SK-MEL-5 (cell line): ENCODE results near the gene PTCD1. TPM values are rescaled to one million over a fixed set of nuclear protein-coding genes. Genes with fewer than 3 reads are reported as not detected.

Experiments
- DNase-seq: peaks from one replicate; pipeline ENCODE4 v3.0.0-alpha.2; 2016; ENCODE audit warnings: low read depth, low spot score
- in situ Hi-C: cut with HindIII; loops from 2 replicates; pipeline ENCODE4 v1.10.0; 2016; ENCODE audit warnings: low sequenced_read_pairs, high pct_unique_total_duplicates, low pct_unique_long_range_greater_than_20kb
- polyA plus RNA-seq, 2 experiments: library from polyadenylated mRNA; depleted of rRNA; stranded (reverse); fragments of >200 nt; gene quantifications; 2 replicates each; pipeline ENCODE4 v1.2.3, GENCODE V29; 2015
- total RNA-seq: library from RNA; depleted of rRNA; stranded (reverse); fragments of >200 nt; shearing (Covaris generic); gene quantifications from 2 replicates; pipeline ENCODE4 v1.2.3, GENCODE V29; 2014; rRNA removed

PTCD1 gene, protein sequence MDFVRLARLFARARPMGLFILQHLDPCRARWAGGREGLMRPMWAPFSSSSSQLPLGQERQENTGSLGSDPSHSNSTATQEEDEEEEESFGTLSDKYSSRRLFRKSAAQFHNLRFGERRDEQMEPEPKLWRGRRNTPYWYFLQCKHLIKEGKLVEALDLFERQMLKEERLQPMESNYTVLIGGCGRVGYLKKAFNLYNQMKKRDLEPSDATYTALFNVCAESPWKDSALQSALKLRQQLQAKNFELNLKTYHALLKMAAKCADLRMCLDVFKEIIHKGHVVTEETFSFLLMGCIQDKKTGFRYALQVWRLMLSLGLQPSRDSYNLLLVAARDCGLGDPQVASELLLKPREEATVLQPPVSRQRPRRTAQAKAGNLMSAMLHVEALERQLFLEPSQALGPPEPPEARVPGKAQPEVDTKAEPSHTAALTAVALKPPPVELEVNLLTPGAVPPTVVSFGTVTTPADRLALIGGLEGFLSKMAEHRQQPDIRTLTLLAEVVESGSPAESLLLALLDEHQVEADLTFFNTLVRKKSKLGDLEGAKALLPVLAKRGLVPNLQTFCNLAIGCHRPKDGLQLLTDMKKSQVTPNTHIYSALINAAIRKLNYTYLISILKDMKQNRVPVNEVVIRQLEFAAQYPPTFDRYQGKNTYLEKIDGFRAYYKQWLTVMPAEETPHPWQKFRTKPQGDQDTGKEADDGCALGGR
- total RNA-seq, result 17.4 and 18.4 TPM in 2 replicates
- polyA plus RNA-seq (2015; cell fraction: cytosol; rRNA removed), result 16.5 and 21.2 TPM in 2 replicates
- polyA plus RNA-seq (2015; cell fraction: nucleus; rRNA removed), result 15.8 and 20.4 TPM in 2 replicates

DNA sequence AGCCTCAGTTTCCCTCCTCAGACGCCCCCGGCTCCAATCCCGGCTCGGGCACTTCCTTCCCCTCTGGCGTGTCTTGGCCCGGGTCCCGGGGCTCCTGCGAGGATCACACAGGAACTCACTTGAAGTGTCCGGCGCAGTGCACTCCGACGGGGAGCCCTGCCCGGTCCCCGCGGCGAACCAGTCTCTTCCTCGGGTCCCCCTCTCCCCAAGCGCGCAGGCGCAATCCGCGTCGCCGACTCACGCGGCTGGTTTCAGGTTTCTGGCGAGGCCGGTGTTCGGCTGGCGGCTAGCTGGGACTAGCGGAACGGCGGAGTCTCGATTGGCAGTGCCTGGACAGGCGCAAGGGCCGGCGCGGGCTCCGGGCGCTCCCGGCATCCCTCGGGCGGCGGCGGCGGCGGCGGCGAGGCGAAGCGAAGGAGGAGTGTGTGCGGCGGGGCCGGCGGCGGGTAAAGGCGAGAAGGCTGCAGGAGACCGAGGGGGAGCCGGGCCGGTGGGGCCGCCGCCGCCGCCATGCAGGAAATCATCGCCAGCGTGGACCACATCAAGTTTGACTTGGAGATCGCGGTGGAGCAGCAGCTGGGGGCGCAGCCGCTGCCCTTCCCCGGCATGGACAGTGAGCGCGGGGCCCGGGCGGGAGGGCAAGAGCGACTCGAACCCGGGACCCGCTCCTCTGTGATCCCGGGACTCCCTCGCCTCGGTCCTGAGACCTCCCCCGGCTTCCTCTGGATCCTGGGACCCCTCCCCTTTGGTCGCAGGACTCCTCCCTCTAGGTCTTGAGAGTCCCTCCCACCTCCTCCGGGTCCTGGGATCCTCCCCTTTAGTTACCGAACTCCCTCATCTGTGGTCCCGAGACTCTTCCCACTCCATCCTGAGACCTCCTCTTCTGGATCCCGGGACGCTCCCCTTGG is at the start of gene PTCD1, which contains the start of gene CPSF4:
TSS of gene PTCD1 (minus strand) at position 226 of the 908 bp plus-strand sequence. CDS start 3,556 bp downstream, outside the sequence.
TSS of gene CPSF4 (plus strand) at position 371 of the 908 bp plus-strand sequence. CDS start at position 511, 140 bp downstream.
- peak; percentile 98 for DNase-seq
- in situ Hi-C loops, result no loop called here

DNA sequence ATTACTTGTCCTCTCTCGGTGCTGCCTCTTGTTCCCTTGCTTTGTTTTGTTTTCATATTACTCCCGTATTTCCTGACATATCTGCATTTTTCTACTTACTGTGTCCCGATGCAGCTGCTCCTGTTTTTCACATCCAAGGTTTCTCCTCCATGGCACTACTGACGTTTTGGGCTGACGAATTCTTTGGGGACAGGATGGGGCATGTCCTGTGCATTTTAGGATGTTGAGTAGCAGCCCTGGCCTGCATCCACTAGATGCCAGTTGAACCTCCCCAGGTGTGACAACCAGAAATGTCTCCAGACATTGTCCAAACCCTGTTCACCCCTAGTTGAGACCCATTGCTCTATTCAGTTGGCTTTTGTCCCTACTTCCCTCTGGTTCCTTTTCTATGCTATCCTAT is 46.5 kb upstream of the PTCD1 start:
- in situ Hi-C loops, result no loop called here
- DNase-seq, result no peak

DNA sequence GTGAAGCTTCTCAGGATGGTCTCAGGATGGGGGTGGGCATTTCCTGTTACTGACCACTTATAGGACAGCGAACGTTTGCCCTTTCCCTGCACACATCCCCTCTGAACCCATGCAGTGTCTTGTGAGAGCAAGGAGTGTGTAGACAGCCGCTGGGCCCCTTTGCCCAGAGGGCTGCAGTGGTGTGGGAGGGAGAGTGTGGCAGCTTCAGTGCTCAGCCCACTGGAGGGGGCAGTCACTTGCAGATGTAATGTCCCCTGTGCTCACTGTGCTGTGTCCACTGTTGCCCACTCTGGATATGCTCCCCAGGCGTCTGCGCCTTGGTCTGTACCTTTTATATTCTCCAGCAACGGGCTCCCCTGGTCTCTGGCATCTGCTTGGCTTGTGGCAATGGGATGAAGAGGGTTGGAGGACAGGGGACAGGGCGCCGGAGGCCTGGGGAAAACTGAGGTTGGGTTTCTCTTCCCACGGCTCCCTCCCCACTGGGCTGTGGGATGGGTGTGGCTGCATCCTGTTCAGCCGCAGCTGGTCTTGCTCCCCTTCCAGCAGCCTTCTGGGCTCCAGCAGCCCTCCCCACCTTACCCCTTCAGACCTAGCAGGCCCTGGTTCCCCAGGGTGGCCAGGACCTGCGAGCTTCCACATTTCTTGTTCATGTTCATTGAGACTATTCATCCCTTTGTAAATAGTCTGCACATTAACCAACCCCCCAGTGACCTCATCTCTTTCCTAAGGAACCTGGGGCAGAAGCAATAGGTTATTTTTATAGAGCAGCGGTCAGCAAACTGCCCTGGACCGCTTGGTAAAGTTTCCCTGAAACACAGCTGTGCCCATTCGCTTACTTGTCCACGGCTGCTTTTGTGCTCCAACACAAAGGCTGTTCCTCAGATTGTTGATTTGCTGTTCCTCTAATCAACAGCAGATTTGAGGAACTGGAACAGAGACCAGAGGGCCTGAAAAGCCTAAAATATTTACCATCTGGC is 40.2 kb upstream of the PTCD1 start:
- no peak for DNase-seq
- in situ Hi-C loops, result no loop called here

DNA sequence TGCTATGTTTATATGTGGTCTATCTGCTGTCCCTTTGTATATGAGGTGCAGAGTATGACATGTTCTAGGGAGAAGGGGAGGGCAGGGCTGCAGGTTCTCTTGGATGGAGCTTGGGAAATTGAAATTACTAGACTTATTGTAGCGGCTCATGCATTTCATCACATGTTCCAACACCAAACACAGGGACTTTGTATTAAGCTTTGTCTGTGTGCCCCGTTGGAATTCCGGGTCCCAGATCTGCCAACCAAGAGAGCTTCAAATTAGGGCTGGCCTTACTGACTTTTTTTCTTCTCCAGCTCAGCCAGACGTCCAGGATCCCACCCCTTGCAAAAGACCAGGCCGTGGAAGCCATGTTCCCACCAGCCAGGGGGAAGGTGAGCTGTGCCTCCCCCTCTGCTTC is 37.5 kb upstream of the PTCD1 start:
- in situ Hi-C loops, result no loop called here
- peak; percentile 94 for DNase-seq

DNA sequence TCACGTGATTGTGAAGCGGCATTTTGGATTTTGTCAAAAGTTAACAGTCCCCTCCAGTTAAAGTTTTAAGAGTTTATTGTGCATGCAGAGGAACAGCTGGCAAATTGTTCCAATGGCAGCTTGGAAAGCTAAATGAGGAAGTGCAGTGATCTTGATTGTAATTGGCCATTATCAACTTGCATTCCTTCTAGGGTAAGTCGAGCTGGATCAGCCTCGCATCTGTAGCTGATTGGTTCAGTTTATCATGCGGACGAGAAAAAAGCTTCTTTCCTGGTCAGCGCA is 34.7 kb upstream of the PTCD1 start:
- DNase-seq, result peak; percentile 81
- in situ Hi-C loops, result no loop called here

DNA sequence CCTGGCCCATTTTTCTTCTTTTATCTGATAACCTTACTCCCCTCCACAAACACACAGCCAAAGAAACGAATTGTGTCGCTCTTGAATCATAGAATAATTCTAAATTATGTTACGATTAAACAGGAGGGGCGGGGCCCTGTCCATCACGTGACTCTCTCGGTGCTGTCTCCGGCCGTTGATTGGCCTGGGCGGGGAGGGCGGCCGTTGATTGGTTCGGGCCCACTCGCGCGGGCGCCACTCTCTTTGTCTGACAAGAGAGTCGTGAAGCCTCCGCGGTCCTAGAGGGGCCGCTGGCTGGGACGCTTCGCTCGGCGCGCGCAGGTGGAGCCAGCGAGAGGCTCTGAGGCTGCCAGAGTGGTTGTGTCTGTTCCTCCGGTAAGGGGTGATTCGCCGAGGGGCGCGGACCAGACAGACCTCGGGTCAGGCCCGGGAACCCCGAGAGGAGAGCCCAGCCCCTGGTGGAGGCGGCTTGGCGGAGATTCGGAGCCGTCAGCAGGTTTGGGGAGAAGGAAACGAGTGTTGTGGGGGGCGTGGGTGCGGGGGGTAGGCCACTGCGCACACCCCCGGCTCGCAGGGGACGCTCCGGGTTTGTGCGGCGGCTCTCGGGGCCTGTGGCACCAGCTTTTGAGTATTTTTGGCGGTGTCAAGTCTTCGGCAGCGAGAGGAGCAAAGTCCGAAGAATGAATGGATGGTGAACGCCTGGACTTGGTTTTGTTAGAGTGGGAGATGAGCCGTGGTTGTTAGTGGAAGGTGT is 34.1 kb upstream of the PTCD1 start, which contains the start of gene ZNF789:
TSS of gene ZNF789 (plus strand) at position 330 of the 754 bp plus-strand sequence. CDS start 3,567 bp downstream, outside the sequence.
- DNase-seq, result peak; percentile 98
- in situ Hi-C loops, result no loop called here

DNA sequence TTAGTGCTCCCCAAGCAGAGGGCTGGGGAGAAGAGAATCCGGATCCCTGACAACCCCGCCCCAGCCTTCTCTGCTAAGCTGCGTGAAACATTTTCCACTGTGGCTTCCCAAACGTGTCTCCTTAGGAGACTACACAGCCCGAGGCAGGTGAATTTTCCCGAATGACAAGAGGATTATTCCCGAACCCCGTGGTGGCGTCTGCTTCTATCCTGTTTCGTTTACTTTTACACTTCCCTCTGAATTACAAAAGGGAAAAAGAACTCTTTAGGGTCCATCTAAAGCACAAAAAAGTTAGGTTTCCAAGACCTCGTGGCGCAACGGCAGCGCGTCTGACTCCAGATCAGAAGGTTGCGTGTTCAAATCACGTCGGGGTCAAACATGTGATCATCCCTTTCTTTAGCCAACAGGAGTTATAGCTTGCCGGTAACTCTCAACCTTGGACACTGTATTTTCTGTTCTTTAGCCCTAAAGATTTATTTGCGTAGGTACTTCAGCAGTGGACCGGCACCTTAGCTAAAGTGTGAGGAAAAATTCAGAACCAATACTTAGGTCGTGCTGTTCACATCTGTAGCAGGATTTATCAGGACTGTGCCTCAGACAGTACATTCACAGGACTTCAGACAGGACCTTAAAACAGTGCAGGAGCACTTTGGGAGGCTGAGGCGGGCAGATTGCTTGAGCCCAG is 30.9 kb upstream of the PTCD1 start:
- in situ Hi-C loops, result no loop called here
- no peak for DNase-seq

DNA sequence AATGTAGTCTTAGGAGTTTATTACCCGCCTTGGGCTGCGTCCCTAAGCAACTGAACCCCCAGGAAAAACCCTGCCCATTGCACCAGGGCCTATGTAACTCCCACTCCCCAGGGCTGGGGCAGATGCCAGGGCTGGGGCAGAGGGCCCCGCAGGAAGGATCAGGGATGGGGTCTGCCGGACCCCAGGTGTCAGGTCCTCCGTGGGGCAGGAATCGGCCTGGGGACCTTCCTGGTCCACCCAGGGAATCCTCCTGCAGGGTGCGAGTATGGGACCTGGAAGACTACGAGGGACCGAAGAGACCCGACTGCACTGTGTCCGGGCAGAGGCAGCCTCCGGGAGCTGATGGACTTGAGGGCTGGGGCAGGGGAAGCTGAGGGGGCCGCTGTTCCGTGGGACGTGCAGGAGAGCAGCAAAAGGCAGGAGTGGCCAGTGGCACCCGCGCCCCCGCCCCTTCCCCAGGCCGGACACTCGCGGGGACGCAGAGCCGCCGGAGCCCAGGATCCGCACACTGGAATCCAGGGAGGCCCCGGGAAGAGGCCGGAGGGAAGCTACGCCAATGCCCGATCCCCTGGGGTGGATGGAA is 29.8 kb upstream of the PTCD1 start:
- in situ Hi-C loops, result no loop called here

DNA sequence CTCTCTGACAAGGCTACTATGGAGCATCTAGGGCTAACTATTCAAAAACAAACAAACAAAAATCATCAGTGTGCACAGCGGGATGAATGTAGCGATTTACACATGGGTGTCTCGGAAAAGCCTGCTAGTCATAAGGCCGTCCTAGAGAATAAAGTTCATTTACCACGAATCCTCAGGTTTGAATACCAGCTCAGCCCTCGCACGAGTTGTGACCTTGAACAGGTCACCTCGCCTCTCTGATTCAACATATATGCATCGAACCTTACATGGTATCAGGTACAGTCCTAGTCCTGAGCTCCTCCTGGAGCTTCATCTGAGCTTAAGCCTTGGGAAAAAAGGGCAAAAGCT is 26.8 kb upstream of the PTCD1 start:
- no peak for DNase-seq
- in situ Hi-C loops, result no loop called here

More for the DNA sequence above, 29.8 kb upstream of the PTCD1 start:
- DNase-seq, result no peak

DNA sequence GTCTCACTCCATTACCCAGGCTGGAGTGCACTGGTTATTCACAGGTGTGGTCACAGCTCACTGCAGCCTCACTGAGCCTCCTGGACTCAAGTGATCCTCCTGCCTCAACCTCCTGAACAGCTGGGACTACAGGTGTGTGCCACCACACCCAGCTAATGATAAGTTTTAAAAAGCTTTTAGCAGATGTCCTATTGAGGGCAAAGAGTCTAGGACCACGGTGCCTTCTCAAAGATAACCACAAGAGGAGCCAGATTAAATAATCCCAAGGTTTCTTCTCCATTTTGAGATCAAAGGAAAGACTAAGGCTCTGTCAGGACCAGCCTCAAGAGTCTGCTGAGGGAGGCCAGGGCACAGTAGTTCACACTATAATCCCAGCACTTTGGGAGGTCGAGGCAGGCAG is 22.6 kb upstream of the PTCD1 start:
- in situ Hi-C loops, result no loop called here
- DNase-seq, result no peak

DNA sequence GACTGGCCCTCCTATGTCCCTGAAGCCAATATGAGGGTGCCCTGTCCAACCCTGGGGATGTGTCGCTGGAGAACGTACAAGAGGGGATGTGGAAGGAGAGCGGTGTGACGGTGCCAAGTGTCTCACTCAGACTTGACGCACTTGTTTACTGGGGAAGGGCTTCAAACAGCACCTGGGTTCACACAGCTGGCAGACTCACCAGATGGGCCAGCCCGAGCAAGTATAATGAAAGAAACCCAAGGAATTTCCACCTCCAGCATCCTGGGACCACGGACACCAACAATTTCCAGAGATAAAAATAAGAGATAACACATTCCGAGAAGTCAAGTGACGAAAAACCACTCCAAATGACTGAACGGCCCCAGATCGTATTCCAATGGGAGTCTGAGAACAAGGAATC is 22.1 kb upstream of the PTCD1 start:
- in situ Hi-C loops, result no loop called here
- DNase-seq, result no peak

DNA sequence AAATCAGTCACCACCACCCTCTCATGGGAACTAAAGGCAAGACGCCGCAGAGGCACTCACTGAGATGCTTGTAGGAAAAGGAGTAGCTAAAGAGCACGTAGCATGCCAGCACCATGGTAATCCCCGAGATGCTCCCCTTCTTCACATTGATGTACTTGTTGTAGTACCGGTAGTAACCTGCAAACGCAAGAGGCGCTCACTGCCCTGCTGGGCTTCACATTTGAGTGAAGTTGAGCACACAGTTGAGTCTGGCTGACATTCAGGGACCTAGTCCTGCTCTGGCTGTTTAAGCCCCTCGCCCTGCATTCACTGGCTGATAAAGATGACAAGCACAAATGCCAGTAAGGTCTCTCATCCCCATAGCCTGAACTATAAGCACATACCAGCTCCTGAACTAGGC is 20.5 kb upstream of the PTCD1 start:
- DNase-seq, result peak; percentile 73
- in situ Hi-C loops, result no loop called here

DNA sequence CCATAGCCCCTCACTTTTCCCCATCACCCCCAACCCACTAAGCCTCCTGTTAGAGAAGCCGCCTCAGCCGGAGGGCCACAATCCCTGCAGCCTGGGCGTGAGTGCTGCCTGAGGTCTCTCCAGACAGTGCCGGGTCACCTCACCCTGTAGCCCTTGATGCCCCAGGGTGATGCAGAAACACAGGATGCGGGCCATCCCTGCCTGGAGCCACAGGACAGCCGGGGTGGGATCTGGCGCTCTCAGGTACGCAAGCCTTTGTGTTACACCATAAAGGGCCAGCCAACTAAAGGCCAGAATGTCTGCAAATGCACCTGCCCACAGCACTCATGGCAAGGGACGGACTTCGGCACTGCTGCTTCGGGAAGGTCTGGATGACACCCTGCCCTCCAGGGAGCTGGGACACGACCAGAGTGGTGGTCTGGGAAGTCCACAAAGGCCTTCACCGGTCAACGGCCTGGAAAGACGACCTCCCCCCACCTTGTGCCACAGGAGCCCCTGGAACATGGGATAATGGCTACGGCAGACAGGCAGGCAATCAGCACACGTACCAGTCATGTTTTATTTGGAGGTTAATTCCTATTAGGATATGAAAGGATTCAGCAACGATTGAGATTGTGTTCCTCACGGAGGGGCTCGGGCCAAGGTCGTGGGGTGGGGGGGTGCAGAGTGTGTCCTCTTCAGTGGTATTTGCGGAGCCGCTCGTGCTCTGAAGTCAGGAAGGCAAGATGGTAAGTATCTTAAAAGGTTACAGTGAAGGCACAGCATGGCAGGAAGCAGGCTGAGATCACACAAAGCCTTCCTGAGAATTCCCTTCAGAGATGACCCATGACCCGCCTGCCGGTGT is 19.3 kb upstream of the PTCD1 start:
- no peak for DNase-seq
- in situ Hi-C loops, result no loop called here

DNA sequence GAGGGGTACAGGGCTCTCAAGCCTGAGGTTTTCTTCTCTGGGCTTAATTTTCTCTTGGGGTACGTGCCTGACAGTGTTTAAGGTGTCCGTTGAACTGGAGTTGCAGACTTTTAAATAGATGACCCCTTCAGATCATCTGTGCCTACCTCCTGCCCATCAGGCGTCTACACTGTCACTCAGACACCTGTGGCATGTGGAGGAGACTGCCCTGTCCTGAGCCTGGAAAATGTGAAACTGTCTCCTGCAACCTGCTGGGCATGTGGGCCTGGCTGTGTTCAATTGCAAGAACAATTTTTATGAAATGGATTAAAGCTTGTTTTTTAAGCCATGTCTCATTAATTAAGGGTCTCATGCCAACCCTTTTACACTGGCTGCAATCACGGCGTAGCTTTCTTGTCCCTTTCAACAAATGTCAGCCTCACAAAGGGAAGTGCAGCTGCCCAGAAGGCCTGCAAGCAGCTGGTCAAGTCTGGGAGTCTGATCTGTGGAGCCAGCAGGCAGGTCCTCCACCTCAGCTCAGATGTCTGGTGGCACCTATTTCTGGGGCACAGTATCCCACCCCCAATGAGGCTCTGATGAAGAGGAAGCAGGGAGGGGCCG is 18.6 kb upstream of the PTCD1 start:
- in situ Hi-C loops, result no loop called here
- DNase-seq, result no peak
